Mesendoderm (in vitro differentiated cells): ENCODE results near the gene DENND1B.
A peak's percentile ranks its signal among the peaks of the same experiment; 100 is the strongest.

ENCODE experiments used
- DNase-seq: peaks from one replicate; pipeline ENCODE4 v3.0.0; 2013
- H2AK5ac ChIP-seq: 2 replicates; pipeline ENCODE4 v1.6.1; 2013; ENCODE audit warnings: low read length, inconsistent platforms
- H2BK120ac ChIP-seq: 2 replicates; pipeline ENCODE4 v1.6.1; 2013; ENCODE audit warnings: low read depth, mild to moderate bottlenecking, low read length, moderate library complexity, mixed read lengths
- H2BK15ac ChIP-seq: replicated peaks from 2 replicates; pipeline ENCODE4 v1.6.1; 2013; ENCODE audit warnings: low read depth, mild to moderate bottlenecking, moderate library complexity
- H2BK5ac ChIP-seq: 2 replicates; pipeline ENCODE4 v1.6.1; 2013; ENCODE audit warnings: low read length, inconsistent platforms
- H3K18ac ChIP-seq: 2 replicates; pipeline ENCODE4 v1.6.1; 2013; ENCODE audit warnings: mild to moderate bottlenecking, low read length, mixed read lengths
- H3K23ac ChIP-seq: one replicate; pipeline ENCODE4 v1.6.1; 2013; ENCODE audit warnings: low read length
- H3K27ac ChIP-seq: 2 replicates; pipeline ENCODE4 v1.5.1; 2013; ENCODE audit warnings: low read depth, mild to moderate bottlenecking, inconsistent platforms, low read length, moderate library complexity
- H3K27me3 ChIP-seq: 2 replicates; pipeline ENCODE4 v1.6.1; 2013; ENCODE audit warnings: low read length, control low read depth, mild to moderate bottlenecking, inconsistent platforms; ENCODE audit not compliant: insufficient read depth, poor library complexity
- H3K36me3 ChIP-seq: 2 replicates; pipeline ENCODE4 v1.6.1; 2013; ENCODE audit warnings: low read length, inconsistent platforms; ENCODE audit not compliant: control insufficient read depth, insufficient read depth
- H3K4ac ChIP-seq: one replicate; pipeline ENCODE4 v1.6.1; 2013; ENCODE audit warnings: low read depth, mild to moderate bottlenecking, low read length, moderate library complexity
- H3K4me1 ChIP-seq: 2 replicates; pipeline ENCODE4 v1.6.1; 2013; ENCODE audit warnings: low read depth, low read length, inconsistent platforms; ENCODE audit not compliant: control insufficient read depth
- H3K4me2 ChIP-seq: 2 replicates; pipeline ENCODE4 v1.6.1; 2013; ENCODE audit warnings: low read length
- H3K4me3 ChIP-seq: 2 replicates; pipeline ENCODE4 v1.5.1; 2013; ENCODE audit warnings: mild to moderate bottlenecking, low read length
- H3K56ac ChIP-seq: one replicate; pipeline ENCODE4 v1.6.1; 2013; ENCODE audit warnings: low read length
- H3K79me1 ChIP-seq: 2 replicates; pipeline ENCODE4 v1.6.1; 2013; ENCODE audit warnings: low read length, inconsistent platforms
- H3K79me2 ChIP-seq: 2 replicates; pipeline ENCODE4 v1.6.1; 2013; ENCODE audit warnings: mild to moderate bottlenecking, low read length; ENCODE audit not compliant: control insufficient read depth, insufficient read depth
- H3K9ac ChIP-seq: 2 replicates; pipeline ENCODE4 v1.6.1; 2013; ENCODE audit warnings: low read length, inconsistent platforms
- H4K5ac ChIP-seq: one replicate; pipeline ENCODE4 v1.6.1; 2013; ENCODE audit warnings: low read length
- H4K8ac ChIP-seq: one replicate; pipeline ENCODE4 v1.6.1; 2013; ENCODE audit warnings: low read depth, mild to moderate bottlenecking, control low read depth, low read length, moderate library complexity
- WGBS: extraction: QIAGEN DNeasy Blood & Tissue Kit; methylation state at CpG from one replicate; pipeline ENCODE4 v1.1.7; 2013; ENCODE audit warnings: low lambda C conversion rate, missing lambda C conversion rate; ENCODE audit not compliant: insufficient coverage; ENCODE audit errors: extremely low coverage; 5-methylcytosine and 5-hydroxymethylcytosine counted together

DENND1B gene

GRCh38 chr1:197745911-197746310 lies 29.4 kb downstream of the DENND1B start:
- Histone ChIP-seq H3K79me2 (no peaks in the 10 kb centered on the region), H3K4me3 (no peak overlapping the region), H4K5ac (no peak overlapping the region), H3K36me3 (no peaks in the 10 kb centered on the region), H3K23ac (no peak overlapping the region), H3K4ac (no peak overlapping the region), H4K8ac (no peak overlapping the region), H3K27ac (no peak overlapping the region), H3K4me2 (no peak overlapping the region), H2BK15ac (no peak overlapping the region), H3K27me3 (no peaks in the 10 kb centered on the region), H2BK120ac (no peak overlapping the region), H3K79me1 (no peaks in the 10 kb centered on the region), H2BK5ac (no peak overlapping the region), H3K9ac (no peak overlapping the region), H3K4me1 (no peaks in the 10 kb centered on the region), H3K18ac (no peak overlapping the region), H2AK5ac (no peak overlapping the region), H3K56ac (no peak overlapping the region)
- no peak for DNase-seq
- WGBS = no CpG with 5 or more reads among the region's 4 CpGs

GRCh38 chr1:197744979-197745378 lies 30.3 kb downstream of the DENND1B start:
- Histone ChIP-seq H3K27ac (no peak overlapping the region), H3K79me2 (no peaks in the 10 kb centered on the region), H3K18ac (no peak overlapping the region), H3K23ac (no peak overlapping the region), H2AK5ac (no peak overlapping the region), H3K4me3 (no peak overlapping the region), H2BK15ac (no peak overlapping the region), H3K27me3 (no peaks in the 10 kb centered on the region), H3K56ac (no peak overlapping the region), H3K4me1 (no peaks in the 10 kb centered on the region), H4K8ac (no peak overlapping the region), H4K5ac (no peak overlapping the region), H3K79me1 (no peaks in the 10 kb centered on the region), H3K4ac (no peak overlapping the region), H2BK120ac (no peak overlapping the region), H2BK5ac (no peak overlapping the region), H3K9ac (no peak overlapping the region), H3K4me2 (no peak overlapping the region), H3K36me3 (no peaks in the 10 kb centered on the region)
- DNase-seq = no peak
- no CpG with 5 or more reads among the region's 1 CpG for WGBS

GRCh38 chr1:197743578-197743977 lies 31.7 kb downstream of the DENND1B start:
- H2AK5ac ChIP-seq = no peak overlapping the region
- no peak overlapping the region for H3K4ac ChIP-seq
- no peaks in the 10 kb centered on the region for H3K79me2 ChIP-seq
- no peak overlapping the region for H4K5ac ChIP-seq
- no peak overlapping the region for H3K18ac ChIP-seq
- H3K56ac ChIP-seq = no peak overlapping the region
- H3K23ac ChIP-seq = no peak overlapping the region
- no peaks in the 10 kb centered on the region for H3K27me3 ChIP-seq
- H2BK15ac ChIP-seq = no peak overlapping the region
- H2BK5ac ChIP-seq = no peak overlapping the region
- no peak overlapping the region for H3K4me2 ChIP-seq
- no peak overlapping the region for H3K9ac ChIP-seq
- no peak overlapping the region for H3K4me3 ChIP-seq
- H3K4me1 ChIP-seq = no peaks in the 10 kb centered on the region
- no peak overlapping the region for H2BK120ac ChIP-seq
- no CpG with 5 or more reads among the region's 2 CpGs for WGBS
- no peak overlapping the region for H4K8ac ChIP-seq
- DNase-seq = no peak
- H3K27ac ChIP-seq = no peak overlapping the region
- H3K36me3 ChIP-seq = no peaks in the 10 kb centered on the region
- H3K79me1 ChIP-seq = no peaks in the 10 kb centered on the region

- H3K4ac ChIP-seq = no peak overlapping the region
- no peak for DNase-seq
- H2BK120ac ChIP-seq = no peak overlapping the region
- H4K5ac ChIP-seq = no peak overlapping the region
- H3K18ac ChIP-seq = no peak overlapping the region
- H3K27me3 ChIP-seq = no peaks in the 10 kb centered on the region
- H3K9ac ChIP-seq = no peak overlapping the region
- no peak overlapping the region for H2BK15ac ChIP-seq
- H3K4me3 ChIP-seq = no peak overlapping the region
- WGBS = no CpG with 5 or more reads among the region's 2 CpGs
- no peaks in the 10 kb centered on the region for H3K79me1 ChIP-seq
- H2AK5ac ChIP-seq = no peak overlapping the region
- H3K79me2 ChIP-seq = no peaks in the 10 kb centered on the region
- H3K23ac ChIP-seq = no peak overlapping the region
- no peak overlapping the region for H3K4me2 ChIP-seq
- H2BK5ac ChIP-seq = no peak overlapping the region
- no peak overlapping the region for H4K8ac ChIP-seq
- H3K27ac ChIP-seq = no peak overlapping the region
- no peaks in the 10 kb centered on the region for H3K36me3 ChIP-seq
- H3K4me1 ChIP-seq = no peaks in the 10 kb centered on the region
- H3K56ac ChIP-seq = no peak overlapping the region
Observed at GRCh38 chr1:197740992-197741391, 34.3 kb downstream of the DENND1B start.

GRCh38 chr1:197738927-197739326 lies 36.4 kb downstream of the DENND1B start:
- WGBS = no CpG with 5 or more reads among the region's 1 CpG
- no peak overlapping the region for H2BK5ac ChIP-seq

GRCh38 chr1:197737916-197738315 lies 37.4 kb downstream of the DENND1B start:
- H3K27ac ChIP-seq = no peak overlapping the region
- H3K36me3 ChIP-seq = no peaks in the 10 kb centered on the region
- no peak overlapping the region for H3K4ac ChIP-seq
- no peak overlapping the region for H3K23ac ChIP-seq
- no peak for DNase-seq
- no peak overlapping the region for H2BK5ac ChIP-seq
- no peak overlapping the region for H3K18ac ChIP-seq
- H2BK120ac ChIP-seq = no peak overlapping the region
- no peaks in the 10 kb centered on the region for H3K79me2 ChIP-seq
- WGBS = no CpG with 5 or more reads among the region's 1 CpG
- no peaks in the 10 kb centered on the region for H3K4me1 ChIP-seq
- no peak overlapping the region for H2BK15ac ChIP-seq
- H2AK5ac ChIP-seq = no peak overlapping the region
- H4K5ac ChIP-seq = no peak overlapping the region
- no peak overlapping the region for H3K9ac ChIP-seq
- H3K4me2 ChIP-seq = no peak overlapping the region
- no peak overlapping the region for H3K56ac ChIP-seq
- no peak overlapping the region for H3K4me3 ChIP-seq
- no peaks in the 10 kb centered on the region for H3K27me3 ChIP-seq
- H3K79me1 ChIP-seq = no peaks in the 10 kb centered on the region
- no peak overlapping the region for H4K8ac ChIP-seq

More at GRCh38 chr1:197738927-197739326, 36.4 kb downstream of the DENND1B start:
- no peaks in the 10 kb centered on the region for H3K4me1 ChIP-seq
- no peaks in the 10 kb centered on the region for H3K36me3 ChIP-seq
- H3K27ac ChIP-seq = no peak overlapping the region
- no peak overlapping the region for H2BK15ac ChIP-seq
- no peak overlapping the region for H2AK5ac ChIP-seq
- no peak overlapping the region for H4K5ac ChIP-seq
- no peak overlapping the region for H3K18ac ChIP-seq
- H3K4me2 ChIP-seq = no peak overlapping the region
- no peak overlapping the region for H3K9ac ChIP-seq
- H3K4me3 ChIP-seq = no peak overlapping the region
- DNase-seq = no peak
- no peak overlapping the region for H3K56ac ChIP-seq
- no peaks in the 10 kb centered on the region for H3K79me1 ChIP-seq
- no peak overlapping the region for H4K8ac ChIP-seq
- no peaks in the 10 kb centered on the region for H3K27me3 ChIP-seq
- H3K4ac ChIP-seq = no peak overlapping the region
- no peak overlapping the region for H2BK120ac ChIP-seq
- H3K23ac ChIP-seq = peak overlapping the region; percentile 31
- no peaks in the 10 kb centered on the region for H3K79me2 ChIP-seq
